AG09319 (cell line): ENCODE measurements around the gene NPHP4.

Source experiments
- DNase-seq: peaks from one replicate; pipeline ENCODE4 v3.0.0-alpha.2; 2010; ENCODE audit warnings: low read depth; ENCODE audit errors: extremely low read depth
- CTCF ChIP-seq: IDR thresholded peaks from 2 replicates; pipeline ENCODE4 v1.5.1; 2011; ENCODE audit warnings: low read depth, mild to moderate bottlenecking, inconsistent platforms, low read length, moderate library complexity

The NPHP4 gene

DNA sequence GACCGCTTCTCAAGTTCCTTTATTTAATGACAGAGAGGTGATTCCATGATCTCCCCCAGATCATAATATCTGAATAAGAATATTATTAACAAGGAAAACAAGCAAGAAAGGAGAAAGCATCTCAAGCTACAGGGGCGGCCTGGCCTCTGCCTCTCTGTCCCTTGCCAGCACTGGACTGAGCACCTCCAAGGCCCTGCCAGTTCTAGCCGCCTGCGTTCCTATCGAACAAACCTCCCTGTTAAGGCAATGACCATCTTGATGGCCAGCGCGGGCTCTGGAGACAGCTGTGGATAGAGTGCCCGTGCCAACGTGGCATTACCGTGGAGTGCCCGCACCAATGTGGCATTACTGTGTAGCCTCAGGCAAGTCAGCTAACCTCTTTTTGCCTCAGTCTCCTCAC is 84.8 kb downstream of the NPHP4 start:
- TF ChIP-seq CTCF = no peak
- DNase-seq = no peak

DNA sequence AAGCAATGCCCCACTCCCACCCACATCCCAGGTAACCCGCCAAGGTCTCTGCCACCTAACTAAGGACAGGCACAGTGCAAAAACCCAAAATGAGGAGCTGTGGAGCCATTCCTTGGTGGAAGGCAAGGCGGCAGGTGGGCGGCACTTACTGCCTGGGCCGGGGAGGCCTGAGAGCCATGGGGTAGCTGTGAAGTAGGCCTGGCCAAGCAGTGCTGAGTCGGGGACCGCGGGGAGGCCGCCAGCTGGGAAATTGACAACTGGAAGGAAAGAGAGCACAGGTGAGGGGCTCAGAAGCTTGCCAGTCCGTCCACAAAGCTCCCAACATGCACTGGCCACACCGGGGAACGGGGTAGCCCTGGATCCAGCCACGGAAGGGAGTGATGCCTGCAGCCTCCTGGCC is 85.3 kb downstream of the NPHP4 start:
- DNase-seq = no peak
- TF ChIP-seq CTCF = no peak

DNA sequence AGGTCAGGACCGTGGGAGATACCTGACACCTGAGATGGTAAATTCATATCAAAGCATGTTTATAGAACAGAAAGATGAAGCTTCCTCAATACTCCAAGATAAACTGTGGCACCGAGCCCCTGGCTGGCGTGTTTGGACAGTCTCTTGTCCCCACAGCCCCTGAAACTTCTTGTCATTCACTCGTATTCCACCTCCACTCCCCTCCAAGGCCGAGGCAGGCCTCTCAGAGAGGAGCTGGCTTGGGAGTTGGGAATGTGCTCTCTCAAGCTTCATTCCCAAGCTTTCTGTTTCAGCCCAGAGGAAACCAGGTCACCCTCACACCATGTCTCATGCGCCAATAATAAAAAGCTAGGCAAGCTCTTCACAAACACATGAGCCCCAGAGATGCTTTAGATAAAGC is 86.1 kb downstream of the NPHP4 start:
- TF ChIP-seq CTCF = no peak
- no peak for DNase-seq

DNA sequence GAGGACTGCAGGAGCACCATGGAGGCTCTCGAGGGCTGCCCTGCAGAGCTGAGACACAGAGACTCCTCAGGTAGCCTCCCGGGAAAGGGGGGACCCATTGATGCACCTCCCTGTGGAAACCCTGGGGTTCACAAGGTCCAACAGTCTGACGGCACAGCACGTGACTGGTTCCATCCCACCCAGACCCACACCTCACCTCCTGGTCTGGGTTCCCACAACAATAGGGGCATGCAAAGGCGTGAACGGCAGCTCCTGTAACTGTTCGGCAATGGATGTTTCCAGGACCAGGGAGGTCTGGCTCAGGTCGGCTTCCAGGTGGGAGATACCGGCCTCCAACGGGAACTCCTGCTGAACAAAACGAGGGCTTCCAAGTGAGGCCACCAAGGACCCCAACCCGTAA is 86.8 kb downstream of the NPHP4 start:
- no peak for TF ChIP-seq CTCF

DNA sequence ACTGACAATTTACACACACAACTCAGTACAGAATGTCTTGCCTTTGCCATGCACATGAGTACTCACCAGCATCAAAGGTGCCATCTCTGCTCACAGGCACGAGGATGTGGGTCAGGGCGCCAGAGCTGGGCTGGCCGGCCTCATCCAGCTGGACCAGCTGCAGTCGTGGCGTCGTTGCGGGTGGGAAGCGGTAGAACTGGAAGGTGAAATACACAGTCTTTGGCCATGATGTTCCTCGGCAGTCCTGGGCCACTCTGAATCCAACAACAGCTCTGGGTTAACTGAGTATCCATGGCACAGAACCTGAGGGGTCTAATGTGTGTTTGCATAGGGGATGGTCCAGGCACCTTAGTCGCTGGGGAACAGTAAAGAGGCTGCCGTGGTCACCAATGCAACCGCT is 87.7 kb downstream of the NPHP4 start:
- no peak for TF ChIP-seq CTCF
- DNase-seq = no peak

More for the DNA sequence above, 86.8 kb downstream of the NPHP4 start:
- no peak for DNase-seq

DNA sequence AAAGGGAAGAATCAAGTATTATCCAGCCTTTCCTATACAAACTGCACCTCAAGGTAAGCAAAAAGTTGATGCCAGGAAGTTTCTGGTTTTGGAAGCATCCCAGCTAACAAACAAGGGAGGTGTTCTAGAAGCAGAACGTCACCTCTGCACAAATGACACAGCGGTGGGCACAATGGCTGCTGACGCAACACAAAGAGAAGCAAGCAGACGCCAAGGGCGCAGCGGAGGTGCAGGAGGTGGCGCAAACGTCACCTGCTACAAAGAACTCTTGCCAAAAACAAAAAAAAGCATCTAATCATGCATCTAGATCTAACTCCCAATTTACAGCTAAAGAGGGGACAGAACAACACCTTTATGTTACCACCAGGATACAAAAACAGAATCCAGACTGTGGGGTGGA is 88.5 kb downstream of the NPHP4 start:
- DNase-seq = no peak
- no peak for TF ChIP-seq CTCF

- DNase-seq = no peak
- no peak for TF ChIP-seq CTCF
Observed at GRCh38 chr1:5903031-5903430, 89.2 kb downstream of the NPHP4 start.
